ENCODE data around the gene PTAFR.

The PTAFR gene

GRCh38 chr1:28176492-28177470 lies at the start of gene PTAFR:
PTAFR (minus strand) TSS chr1:28176690; CDS start chr1:28151021, 25,669 bp downstream.
- peak; percentile 83 for DNase-seq

- DNase-seq: peak; percentile 38
Measured at GRCh38 chr1:28213315-28213714, 36.8 kb upstream of the PTAFR start.

DNA sequence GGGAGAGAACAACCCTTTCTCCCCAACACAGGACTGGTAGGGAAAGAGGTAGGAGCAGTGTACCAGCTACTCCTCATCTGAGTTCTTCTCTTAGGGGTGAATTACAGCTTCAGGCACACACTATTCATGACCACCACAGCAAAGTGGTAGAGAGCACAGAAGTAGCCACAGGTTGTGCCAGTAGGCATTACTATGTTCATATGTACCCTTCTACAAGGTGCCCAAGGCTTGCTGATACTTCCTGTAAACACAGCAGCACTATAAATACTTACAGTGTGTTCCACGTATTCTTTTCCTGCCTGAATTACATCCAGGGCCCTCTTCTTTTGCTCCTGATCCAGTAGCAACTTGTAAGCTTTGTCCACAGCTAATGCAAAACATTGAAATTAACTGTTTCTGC lies 33.2 kb upstream of the PTAFR start:
- no peak for DNase-seq

GRCh38 chr1:28208818-28209441 lies 32.4 kb upstream of the PTAFR start:
- peak; percentile 88 for DNase-seq

- no peak for DNase-seq
Measured at GRCh38 chr1:28205243-28205642, 28.8 kb upstream of the PTAFR start.

GRCh38 chr1:28200234-28200873 lies 23.9 kb upstream of the PTAFR start:
- DNase-seq: no peak

DNA sequence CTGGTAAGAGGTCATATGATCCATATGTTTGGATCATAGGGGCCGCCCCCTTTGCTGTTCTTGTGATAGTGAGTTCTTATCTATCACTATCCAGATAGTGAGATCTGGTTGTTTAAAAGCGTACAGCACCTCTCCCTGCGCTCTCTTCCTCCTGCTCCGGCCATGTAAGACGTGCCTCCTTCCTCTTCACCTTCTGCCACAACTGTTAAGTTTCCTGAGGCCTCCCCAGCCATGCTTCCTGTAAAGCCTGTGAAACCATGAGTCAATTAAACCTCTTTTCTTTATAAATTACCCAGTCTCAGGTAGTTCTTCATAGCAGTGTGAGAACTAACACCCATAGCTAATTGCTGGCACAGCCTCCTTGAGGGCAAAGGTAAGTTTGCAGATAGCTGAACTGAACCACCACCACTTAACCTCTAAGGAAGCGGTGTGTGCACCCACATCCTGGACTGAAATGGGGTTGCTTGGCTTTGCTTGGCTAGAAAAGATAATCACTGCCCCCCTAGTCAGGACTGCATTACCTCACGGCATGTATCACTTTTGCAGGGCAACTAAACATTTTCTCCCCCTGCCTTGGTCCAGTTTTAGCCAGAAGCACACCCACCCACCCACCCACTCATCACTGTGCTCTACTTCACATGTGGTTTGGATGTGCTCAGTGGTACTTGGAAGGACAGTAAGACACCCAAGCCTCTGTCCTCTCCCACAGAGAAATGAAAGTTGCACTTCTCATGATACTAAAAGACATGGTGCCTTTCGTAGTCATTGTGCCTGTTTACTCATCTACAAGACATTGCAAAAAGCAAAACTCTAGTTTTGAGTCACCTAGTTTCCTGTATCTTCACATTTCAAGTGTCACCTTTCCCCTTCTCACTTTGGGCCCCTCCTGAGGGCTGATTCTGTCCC lies 23.1 kb upstream of the PTAFR start:
- peak; percentile 50 for DNase-seq

GRCh38 chr1:28197682-28198415 lies 21.4 kb upstream of the PTAFR start:
- no peak for DNase-seq

DNA sequence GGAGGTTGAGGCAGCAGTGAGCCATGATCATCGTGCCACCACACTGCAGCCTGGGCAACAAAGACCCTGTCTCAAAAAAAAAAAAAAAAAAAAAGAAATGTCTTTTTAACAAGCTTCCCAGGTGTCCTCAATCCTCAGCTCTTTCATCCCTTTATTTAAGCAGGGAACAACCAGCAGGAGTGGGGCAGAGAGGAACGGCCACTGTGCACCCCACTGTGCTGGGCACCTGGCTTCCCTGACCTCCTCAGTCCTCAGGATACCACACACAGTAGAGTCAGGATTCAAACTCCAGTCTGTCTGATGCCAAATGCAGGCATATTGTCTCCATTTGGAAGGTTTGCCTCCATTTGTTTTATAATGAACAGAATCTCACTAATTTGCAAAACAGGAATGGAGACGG lies 19.8 kb upstream of the PTAFR start:
- no peak for DNase-seq

- DNase-seq: no peak
Measured at GRCh38 chr1:28195780-28196179, 19.3 kb upstream of the PTAFR start.

DNA sequence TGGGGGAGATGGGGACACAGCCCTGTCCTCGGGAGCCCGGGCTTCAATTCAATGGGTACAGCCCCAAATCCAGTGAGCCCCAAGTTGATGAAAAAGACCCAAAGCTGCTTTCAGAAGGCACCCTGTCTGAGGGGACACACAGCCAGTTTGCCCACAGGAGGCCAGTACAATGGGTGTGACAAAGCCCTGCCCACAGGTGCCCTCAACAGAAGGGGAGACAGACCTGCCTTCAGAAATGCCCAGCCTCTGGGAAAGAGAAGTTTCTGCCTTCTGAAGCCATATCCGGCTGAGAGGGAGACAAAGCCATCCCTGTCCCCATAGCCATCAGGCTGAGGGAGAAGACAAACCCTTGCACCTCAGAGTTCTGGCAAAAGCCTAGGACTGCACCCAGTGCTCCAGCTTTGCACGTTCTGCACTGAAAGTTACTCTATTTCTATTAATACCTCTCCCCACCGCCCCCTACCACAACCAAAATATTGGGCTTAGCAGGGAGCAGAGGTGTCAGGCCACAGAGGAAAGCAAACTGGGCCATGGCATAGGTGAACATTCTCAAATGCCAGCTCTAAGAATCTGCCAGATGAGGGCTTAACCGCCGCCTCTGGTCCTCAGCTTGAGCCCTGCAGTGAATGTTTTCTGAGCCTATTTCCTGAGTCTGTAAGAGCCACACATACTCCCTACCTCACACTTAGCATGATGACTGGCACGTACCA lies 18.0 kb upstream of the PTAFR start:
- no peak for DNase-seq

DNA sequence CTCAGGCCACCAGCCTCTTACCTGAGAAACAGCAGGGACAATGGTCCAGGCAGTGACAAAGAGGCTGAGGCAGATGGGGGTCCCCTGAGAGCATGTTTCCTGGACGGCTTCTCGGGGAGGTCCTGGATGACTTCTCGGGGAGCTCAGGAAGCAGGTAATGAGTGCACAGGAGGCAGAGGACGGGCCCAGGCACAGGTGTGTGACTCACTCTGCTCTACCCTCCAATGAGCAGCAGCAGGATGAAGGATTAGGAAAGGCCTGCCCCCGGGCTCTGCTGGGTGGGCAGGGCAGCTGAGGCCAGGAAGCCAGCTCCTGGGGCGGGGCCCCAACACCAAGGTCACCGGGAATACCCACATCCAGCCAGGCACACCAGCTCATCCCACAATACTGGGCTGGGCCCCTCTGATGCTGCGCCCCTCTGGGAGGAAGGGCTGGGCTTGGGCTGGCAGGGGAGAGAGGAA lies 17.2 kb upstream of the PTAFR start:
- DNase-seq: no peak

GRCh38 chr1:28190996-28191645 lies 14.6 kb upstream of the PTAFR start:
- no peak for DNase-seq

DNA sequence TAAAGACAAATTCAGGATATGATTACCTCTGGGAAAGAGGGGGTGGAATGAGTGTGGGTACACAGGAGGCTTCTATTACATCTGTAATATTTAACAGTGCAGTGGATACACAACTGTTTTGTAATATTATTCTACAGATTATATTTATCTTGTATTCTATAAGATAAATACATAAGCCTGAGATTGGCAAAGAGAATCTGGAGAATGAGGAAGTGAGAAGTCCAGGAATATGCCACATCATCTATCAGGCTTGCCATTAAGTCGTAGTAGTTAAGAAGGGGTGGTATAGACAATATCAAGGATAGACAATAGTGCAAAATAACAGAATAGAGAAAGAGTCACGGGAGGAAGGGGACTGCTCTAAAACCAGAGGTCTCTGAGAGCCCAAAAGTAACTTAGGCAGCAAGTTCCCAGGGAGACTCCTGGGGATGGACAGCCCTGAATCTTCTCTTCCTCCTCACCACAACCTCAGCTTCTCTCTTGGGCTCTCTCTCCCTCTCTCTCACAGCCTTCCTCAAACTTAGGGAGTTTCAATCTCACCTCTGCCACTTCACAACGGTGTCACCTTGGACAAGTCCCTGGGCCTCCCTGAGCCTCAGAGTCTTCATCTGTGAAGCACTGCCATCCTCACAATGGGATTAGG lies 14.0 kb upstream of the PTAFR start:
- peak; percentile 54 for DNase-seq

DNA sequence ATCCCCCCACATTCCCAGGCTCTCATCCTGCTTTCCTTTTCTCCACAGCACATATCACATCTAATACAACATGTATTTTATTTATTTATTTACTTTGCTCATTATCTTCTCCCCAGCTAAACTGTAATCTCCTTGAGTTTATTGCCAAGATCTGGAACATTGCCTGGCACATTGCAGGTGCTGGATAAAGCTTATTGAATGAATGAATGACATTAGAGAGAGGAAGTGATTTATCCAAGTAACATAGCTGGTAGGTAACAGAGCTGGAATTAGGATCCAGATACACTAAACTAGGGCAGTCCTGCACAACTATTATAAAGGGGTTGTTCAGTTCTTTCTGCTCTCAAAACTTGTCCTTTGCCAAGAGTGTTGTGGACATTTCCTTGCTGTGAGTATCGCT lies 8.6 kb upstream of the PTAFR start:
- no peak for DNase-seq

DNA sequence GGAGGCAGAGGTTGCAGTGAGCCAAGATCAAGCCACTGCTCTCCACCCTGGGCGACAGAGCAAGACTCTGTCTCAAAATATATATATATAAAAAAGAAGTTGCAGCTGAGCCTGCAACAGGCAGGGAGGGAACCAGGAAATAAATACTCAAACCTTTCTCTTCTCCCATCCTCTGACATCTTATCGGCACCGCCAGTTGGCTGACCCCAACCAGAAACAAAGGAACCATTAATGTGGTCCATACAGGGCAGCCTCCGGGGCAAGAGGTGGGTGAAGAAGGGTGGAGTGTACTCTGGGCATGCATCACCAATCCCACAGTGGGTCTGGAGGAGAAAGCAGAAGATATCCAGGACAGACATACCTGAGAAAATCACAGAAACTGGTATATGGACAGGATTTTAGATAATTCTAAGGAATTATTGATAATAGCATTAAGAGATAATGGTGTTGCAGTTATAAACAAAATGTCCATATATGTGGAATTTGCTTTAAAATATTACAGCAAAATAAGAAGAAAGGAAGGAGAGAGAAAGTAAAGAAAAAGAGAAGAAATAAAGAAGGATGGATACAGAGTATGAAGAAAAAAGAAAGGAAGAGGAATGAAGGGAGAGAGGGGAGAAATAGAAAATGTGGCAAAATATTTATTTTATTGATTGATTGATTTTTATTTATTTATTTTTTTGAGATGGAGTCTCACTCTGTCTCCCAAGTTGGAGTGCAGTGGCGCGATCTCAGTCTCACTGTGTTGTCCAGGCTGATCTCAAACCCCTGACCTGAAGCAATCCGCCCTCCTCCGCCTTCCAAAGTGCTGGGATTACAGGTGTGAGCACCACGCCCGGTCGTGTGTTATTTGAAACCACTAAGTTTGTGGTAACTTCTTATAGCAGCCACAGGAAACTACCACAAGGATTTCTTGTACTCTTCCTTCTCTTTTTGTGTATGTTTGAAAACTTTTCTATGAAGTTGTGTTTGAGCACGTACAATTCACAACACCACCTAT lies 4.1 kb upstream of the PTAFR start:
- DNase-seq: peak; percentile 58

- no peak for DNase-seq
Measured at GRCh38 chr1:28178690-28179485, 2.4 kb upstream of the PTAFR start.

Measured in hematopoietic multipotent progenitor cell treated with erythropoietin and hydrocortisone succinate and interleukin-3 and kit ligand, for 4 days (in vitro differentiated cells).